GM21390 (cell line): ENCODE measurements around the gene APP.

Source experiments
- ATAC-seq: cut with Tn5 transposase; IDR thresholded peaks from one replicate; pipeline ENCODE4 v1.9.1; 2021; ENCODE audit not compliant: unreplicated experiment

The APP gene

DNA sequence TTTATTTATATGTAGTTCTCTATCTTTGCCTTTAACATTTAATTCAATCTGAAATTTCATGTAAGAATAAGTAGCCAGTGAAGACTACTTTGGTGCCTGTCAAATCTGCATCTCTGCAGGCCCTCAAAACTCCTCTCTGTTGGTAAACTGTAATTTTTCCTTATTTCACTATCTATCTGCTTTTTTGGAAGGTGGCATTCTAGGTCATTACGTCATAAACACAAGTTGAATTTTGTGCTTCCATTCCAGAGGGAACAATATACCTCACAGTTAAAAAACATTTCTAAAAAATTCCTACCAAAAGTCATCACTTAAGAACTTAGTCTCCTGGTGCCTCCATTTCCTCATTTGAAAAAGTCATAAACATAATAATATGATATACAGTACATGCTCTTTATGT lies 259.8 kb downstream of the APP start:
- ATAC-seq = no peak

DNA sequence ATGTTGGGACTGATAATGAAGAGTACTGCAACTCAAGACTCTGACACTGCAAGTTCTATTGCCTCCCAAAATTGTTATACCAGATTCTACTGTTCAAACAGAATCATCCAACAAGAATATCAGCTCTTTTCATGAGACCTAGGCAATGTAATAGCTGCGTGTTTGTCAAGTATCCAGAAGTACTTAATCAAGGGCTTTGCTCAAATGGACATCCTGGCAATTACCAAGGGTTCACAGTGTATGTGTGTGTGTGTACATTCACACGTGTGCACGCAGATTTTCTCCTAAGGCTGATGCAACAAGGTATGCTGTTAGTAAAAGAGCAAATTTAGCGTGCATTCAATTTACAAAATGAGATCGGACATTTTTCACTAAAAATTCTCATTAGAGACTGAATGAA lies 261.2 kb downstream of the APP start:
- no peak for ATAC-seq

DNA sequence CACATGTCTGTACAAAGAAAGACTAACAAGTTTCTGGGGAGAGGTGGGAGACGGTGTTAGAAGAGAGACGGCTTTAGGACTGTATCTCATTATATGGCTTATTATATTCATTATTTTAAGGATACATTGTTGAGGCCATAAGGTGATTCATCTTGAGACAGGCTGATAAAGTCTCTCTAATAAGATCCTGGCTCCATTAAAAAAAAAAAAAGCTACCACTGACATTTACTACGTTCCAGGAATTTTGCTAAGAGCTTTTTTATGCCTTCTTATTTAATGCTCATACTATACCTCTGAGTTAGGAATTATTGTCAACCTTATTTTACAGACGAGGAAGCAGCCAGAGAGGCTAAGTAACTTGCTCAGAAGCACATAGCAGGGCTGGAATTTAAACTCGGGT lies 262.1 kb downstream of the APP start:
- no peak for ATAC-seq

DNA sequence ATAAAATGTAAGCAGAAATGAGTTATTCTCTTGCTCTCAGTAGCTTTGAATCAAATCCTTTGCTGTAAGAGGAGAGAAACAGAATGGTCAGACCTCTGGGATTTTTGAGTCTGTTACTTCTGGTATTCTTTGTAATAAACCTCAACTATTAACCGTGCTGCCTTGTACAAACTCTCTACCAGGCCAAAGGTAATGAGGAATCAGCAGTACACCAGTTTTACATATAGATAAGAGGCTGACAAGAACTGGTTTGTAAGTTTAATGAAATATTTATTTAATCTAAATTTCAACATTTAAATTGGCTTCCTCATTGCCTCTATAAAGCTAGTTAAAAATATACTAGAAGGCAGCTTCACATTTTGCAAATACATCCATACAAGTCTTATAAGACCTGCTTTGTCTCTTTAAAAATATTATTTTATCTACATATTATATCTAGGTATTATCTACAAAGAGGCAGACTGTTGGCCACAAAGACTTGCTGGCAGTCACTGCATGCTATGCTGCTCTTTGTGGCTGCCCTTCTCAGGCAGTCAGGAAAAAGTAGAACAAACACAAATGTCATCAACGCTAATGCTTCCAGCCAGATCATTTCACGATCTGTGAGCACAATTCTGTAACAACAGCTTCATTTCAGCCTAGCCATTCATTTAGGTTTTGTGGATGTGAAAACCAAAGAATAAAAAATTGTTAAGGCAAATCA lies 262.8 kb downstream of the APP start:
- ATAC-seq = no peak

DNA sequence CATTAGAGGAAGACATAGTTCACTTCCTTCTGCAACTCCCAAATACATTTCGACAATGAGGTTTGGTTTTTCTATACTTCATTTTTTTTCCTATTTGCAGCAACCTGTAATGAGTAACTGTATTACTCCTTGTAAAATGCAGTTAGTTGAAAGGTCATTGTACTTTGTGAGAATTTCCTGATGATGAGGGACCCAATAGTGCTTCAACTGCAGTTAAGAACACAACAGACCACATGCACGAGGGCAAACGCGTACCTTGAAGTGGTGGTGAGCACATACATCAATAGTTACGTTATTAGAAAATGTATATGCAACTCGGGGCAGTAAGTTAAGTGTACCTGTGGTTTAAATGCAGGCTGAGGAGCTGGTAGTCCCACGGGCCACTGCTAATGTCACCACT lies 264.0 kb downstream of the APP start:
- no peak for ATAC-seq

DNA sequence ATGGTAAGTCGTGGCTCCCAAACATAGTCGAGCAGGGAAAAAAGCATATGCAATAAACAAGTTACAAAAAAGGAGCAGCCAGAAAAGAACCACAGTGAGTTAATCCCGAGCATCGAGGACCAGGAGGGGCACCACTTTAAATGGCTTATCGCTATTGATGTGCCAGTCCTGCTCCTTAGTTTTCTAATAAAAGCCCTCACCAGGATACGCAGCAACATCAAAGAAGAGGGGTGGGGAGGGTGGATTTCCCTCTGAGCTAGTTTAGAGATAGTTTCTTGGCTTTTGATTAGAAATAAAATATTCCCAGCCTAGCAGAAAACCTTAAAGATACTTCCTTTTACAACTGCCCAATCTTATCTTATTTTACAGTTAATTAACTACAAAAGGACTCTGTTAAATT lies 265.4 kb downstream of the APP start:
- no peak for ATAC-seq

DNA sequence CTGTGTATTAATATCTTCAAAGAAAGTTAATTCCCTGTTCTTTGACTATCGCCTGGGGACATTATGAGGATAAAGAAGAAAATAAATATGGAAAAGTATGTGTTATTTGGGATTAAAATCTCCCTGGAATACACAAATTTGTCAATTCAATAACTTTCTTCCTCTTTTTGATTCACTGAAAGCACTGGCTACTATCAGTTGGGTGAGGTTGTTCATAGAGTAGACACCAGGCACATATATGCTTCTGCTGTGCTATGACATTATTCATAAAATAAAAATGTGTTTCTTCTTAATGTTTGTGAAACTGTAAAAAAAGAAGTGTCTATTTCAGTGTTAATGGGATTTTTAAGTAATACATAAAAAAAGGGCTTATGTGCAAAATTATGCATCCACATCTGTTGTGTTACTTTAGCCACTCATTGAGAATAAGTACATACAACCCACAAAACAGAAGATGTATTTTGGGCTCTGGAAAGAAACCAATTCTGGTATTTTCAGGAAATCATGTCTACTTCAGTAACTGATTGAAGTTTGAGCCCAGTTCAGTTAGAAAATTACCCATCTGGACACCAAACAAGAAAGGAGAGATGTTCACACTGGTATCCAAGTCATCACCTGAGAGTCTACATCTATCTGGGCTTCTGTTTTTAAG lies 266.4 kb downstream of the APP start:
- ATAC-seq = no peak

DNA sequence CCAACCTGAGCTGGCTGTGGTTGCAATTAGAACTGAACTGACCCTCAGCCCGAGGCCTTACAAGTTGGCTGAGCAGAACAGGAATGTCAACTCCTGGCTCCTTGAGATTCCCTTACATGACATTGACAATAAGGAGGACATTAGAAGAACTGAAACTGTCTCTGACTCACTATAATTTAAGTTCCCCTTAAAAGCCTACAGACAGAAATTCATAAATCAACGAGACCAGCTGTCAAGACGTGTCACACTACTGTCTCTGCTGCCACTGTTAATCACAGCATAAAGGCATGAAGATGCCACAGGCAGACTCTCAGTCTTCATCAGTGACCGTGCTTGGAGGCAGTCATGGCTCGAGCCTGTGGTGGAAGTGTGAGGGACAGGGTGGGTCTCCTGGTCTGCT lies 267.0 kb downstream of the APP start:
- peak; percentile 63 for ATAC-seq

DNA sequence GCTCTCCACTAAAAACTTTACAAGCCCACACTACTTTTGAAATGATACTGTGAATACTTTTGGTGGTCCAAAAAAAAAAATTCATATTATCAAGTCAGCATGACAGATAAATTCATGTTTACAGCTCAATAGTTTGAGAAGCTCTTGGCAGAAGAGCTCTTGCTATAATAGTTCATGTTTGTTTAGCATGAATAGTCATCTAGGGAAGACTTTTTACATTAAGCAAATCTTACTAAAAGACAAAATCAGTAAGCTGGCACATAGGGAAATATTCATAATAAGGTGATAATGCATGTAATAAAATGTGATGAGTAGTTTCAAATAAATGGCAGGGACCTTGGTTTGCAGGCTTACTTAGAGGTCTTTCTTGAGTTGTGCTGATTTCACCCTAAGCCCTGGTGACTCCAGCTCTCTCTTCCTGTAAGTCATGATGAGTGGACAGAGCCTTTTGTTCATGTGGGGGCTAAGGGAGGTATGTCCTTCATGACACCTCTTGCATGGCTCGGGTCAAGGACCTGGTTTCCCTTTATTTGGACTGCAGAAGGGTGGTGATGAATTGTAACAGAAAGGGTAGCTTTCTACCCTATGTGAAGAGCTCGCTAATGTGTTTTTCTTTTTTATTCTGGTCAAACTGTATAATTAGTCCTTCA lies 269.1 kb downstream of the APP start:
- ATAC-seq = no peak

DNA sequence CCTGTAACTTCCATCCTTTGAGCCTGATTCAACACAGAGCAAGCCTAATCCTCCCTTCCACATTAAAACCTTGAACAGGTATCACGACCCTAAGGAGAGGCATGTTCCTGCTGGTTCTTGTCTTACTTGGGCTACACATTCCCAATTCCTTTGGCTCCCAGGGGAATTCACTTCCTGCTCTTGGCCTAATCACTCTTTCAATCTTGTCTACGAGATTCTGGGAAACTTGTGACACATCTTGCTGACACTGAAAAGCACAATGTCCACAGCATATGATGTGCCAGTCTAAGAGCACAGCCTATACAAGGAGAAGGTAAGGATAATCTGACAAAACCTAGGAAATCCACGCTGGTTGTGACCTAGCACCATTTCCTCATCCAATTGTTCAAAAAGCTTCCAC lies 271.9 kb downstream of the APP start:
- ATAC-seq = no peak

DNA sequence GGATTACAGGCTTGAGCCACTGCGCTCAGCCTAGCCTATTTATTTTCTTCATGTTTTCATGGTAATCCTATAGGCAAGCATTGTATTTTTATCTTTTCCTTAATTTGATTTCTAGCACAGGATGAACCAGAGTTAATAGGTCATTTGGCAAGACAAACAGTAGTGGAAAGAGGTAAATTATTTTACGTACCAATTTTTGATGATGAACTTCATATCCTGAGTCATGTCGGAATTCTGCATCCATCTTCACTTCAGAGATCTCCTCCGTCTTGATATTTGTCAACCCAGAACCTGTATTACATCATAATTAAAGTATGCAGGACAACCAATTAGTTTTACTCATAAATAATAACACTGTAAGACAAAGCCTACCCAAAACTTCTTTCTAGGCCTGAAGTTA lies 273.2 kb downstream of the APP start:
- no peak for ATAC-seq

DNA sequence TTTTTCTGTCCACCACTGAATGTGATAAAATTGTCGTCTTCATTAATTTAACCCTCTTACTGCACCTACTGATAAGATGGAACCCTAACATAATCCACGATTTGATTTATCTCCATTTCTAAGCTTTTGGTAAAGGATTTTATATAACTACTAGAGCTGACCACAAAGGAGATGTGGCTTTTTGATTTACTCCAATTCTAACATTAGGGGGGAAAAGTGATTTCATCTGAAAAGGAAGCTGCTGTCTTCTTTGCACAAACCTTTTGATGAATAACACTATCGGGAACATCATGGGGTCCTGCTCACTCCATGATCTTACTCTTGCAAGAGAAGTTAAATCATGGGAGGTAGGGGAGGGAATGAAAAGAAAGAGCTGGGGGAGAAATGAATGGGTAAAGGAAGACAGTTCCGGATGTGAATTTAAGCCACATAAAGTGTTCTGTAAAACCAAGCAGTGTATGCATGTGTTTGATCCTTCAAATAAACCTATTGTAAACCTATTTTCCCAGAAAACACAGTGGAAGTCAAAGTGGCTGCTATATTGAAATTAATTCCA lies 274.0 kb downstream of the APP start:
- ATAC-seq = no peak

DNA sequence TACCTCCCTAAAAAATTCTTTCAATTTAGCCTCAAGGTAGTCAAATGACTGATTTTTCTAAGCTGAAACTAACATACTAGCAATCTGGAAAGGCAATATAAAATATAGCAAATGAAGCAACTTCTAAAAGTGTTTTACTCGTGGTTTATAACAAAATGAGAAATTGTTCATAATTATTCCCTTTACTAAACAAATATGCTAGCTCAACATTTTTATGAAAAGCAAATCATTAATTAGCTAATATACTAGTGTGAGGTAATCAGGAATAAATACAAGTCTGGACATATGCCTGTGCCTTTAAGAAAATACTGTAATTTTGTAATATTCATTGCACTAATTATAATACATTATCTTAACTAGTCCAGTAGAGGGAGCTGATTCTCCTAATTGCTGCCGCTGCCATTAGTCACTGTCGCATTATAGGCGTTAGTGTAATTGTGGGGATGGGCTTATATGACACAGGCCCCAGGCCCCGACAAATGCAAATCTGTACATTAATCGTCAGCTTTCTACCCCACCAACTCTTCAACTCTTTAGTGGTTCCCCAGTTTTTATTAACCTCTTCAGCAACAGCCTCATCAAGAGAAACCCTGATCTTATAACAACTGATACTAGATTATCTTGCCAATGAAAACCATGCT lies 274.9 kb downstream of the APP start:
- ATAC-seq = peak; percentile 81

DNA sequence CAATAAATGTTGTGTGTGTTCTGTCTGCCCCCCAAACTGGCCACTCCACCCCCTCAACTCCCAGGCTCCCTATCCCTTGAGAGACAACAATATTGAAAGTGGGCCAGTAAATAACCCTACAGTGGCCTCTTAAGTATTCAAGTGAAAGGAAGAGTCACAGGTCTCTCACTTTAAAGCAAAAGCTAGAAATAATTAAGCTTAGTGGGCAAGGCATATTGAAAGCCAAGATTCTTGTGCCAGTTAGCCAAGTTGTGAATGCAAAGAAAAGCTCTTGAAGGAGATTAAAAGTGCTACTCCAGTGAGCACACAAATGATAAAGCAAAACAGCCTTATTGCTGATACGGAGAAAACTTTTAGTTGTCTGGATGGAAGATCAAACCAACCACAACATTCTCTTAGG lies 277.4 kb downstream of the APP start:
- no peak for ATAC-seq

DNA sequence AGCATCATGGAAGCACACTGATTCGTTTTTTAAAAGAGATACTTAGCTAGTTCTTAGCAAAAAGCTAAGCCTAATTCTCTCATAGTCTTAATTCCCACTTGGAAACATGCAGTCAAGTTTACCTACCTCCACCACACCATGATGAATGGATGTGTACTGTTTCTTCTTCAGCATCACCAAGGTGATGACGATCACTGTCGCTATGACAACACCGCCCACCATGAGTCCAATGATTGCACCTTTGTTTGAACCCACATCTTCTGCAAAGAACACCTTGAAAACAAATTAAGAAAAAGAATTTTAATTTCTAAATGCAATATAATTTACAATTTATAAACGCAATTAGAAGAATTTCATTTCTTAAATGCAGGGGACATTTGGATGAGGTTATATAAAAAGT lies 279.0 kb downstream of the APP start:
- ATAC-seq = no peak

DNA sequence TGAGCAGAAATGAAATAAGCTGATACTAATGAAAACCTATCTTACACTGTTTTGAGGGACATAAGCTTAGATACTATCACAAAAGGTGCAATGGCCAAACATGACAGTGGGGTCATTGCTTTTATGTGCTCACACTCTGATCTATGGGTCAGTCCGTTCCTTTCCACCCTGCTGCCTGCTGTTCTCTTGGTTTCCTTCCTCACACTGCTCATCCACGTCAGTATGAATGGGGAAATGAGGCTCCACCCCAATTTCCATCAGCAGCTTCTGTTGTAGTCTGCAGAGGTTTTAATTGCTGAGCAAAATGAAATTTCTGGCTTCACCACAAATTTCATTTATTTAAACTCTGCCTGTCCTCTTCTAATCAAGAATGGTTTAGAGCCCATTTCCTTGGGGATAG lies 280.6 kb downstream of the APP start:
- ATAC-seq = no peak

DNA sequence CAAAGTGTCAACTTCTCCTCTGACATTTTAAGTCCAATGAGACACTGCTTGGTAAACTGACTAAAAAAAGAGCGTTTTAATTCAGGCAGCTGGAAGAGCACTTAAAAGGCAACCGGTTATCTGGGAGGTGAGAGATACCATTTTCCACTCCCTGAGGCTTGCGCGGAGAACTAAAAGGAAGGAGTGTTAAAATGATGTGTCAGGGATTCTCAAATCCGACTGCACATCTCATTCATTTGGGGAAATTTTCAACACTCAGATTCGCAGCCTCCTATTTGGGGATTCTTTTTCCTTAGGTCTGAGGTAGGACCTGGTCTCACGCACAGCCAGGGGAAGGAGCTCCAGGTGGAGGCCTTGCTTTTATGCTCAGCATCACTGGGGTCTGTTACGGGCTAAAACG lies 281.9 kb downstream of the APP start:
- no peak for ATAC-seq

DNA sequence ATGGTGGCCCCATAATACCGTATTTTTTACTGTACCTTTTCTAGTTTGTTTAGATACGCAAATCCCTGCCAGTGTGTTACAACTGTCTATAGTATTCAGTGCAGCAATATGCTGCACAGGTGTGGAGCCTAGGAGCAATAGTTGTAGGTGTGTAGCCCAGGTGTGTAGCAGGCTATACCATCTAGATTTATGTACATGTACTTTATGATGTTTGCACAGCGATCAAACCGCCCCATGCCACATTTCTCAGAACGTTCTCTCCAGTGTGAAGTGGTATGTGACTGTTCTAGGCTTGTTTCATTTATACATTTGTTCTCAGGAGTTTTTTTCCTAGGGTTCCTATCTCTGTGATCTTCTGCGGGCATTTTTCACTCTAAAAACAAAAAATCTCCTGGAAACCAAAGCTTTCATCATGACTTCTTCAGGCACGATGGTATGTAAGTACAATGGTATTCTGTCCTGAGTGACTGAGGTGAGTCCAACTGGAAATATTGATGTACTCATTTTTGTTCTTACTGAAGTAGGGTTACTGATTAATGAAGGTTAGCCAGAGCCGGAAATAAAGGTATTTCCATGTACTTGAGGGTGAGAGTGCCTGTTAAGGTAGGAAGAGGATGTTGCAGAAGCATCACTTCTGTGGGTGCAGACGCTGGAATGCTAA lies 282.8 kb downstream of the APP start:
- no peak for ATAC-seq

DNA sequence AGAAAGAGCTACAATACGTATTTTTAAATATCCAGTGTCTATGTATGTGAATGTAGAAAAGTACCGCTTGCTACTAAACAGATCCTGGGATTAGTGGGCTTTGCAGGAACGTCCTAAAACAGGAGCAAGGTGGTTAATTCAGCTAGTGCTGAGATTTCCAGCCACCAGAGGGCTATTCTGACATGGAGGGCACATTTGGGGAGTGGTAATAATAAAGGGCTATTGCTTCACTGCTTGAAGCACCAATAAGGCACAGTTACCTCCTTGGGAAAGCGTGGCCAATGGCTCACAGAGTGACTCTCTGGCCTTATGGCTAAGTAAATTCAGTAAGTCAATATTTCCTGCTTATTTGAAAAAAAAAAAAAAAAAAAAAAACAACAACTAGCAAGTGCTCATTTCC lies 283.4 kb downstream of the APP start:
- ATAC-seq = no peak

DNA sequence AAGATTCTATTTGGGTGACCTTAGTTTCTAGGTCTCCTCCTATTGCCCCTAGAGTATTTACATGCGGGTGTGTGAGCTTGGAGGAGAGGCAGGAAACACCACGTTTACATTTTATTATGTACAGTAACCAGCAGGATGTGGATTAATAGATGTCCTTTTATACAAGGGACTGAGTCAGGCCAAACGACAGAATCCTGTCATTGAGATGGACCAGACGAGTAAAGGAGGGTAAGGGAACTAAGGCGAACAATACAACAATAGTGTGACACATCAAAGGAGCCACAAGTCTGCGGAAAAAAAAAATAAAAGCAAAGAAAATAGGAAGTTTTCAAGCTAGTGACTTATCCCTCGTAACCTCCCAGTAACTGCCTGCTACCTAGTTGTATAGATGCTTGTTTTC lies 284.7 kb downstream of the APP start:
- no peak for ATAC-seq

DNA sequence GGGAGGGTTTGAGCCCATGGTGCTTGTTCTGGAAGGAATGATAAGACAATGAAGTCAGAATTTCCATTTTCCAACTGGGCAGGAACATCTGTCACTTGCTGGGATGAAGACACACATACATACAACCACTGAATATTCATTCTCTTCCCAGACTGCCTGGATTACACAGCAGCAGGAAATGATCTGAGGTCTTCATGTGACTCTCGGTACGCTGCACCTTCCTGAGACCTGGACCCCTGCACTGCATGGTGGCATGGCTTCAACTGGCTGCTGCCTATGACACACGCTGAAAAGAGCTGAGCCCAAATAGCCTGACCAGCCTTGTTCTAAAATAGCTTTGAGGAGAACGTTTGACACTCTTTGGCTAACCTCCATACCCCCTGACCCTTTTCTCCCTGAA lies 285.2 kb downstream of the APP start:
- ATAC-seq = no peak
